SU-DHL-6 (cell line): Measurements from ENCODE around the gene PRPF38A.

Experiments
- H2AFZ ChIP-seq: fragments of 200-600 bp; sonication (generic); 2 replicates; pipeline ENCODE4 v1.6.1; 2014; ENCODE audit warnings: low read depth, mild to moderate bottlenecking, moderate library complexity, mixed read lengths, antibody characterized with exemption, low read length; ENCODE audit not compliant: severe bottlenecking
- H3F3A ChIP-seq: fragments of 200-600 bp; shearing (Covaris generic); 2 replicates; pipeline ENCODE4 v1.6.0; 2016; ENCODE audit warnings: antibody characterized with exemption, mild to moderate bottlenecking; ENCODE audit not compliant: insufficient read depth
- H3K27ac ChIP-seq: fragments of 200-600 bp; sonication (generic); 2 replicates; pipeline ENCODE4 v1.5.1; 2016; ENCODE audit warnings: low read depth, mild to moderate bottlenecking, low read length, moderate library complexity, mixed read lengths
- H3K27me3 ChIP-seq: fragments of 200-600 bp; sonication (generic), shearing (Covaris generic); 2 replicates; pipeline ENCODE4 v1.6.0; 2014; ENCODE audit warnings: mild to moderate bottlenecking, low read length
- H3K36me3 ChIP-seq: fragments of 200-600 bp; sonication (generic); 2 replicates; pipeline ENCODE4 v1.6.1; 2014; ENCODE audit warnings: mild to moderate bottlenecking, low read length, mixed read lengths
- H3K4me2 ChIP-seq: fragments of 300-600, 200-600 bp; shearing (Covaris generic), sonication (generic); 2 replicates; pipeline ENCODE4 v1.6.0; 2014; ENCODE audit warnings: low read length, low read depth, mild to moderate bottlenecking; ENCODE audit not compliant: poor library complexity, severe bottlenecking
- H3K4me3 ChIP-seq: fragments of 200-600 bp; sonication (generic); 2 replicates; pipeline ENCODE4 v1.5.1; 2014; ENCODE audit warnings: antibody characterized with exemption, low read length, mild to moderate bottlenecking, mixed read lengths; ENCODE audit not compliant: insufficient read depth, poor library complexity, severe bottlenecking
- H3K79me2 ChIP-seq: fragments of 200-600 bp; sonication (generic); 2 replicates; pipeline ENCODE4 v1.6.1; 2014; ENCODE audit warnings: mild to moderate bottlenecking, low read length, moderate library complexity; ENCODE audit not compliant: insufficient read depth
- H3K9ac ChIP-seq: fragments of 200-600 bp; sonication (generic); 2 replicates; pipeline ENCODE4 v1.7.0; 2014; ENCODE audit warnings: mild to moderate bottlenecking, low read length
- H3K9me2 ChIP-seq: fragments of 200-600 bp; sonication (generic); replicated peaks from 2 replicates; pipeline ENCODE4 v1.6.1; 2014; ENCODE audit warnings: low read length; ENCODE audit not compliant: insufficient read depth
- H3K9me3 ChIP-seq: fragments of 200-600 bp; sonication (generic); 2 replicates; pipeline ENCODE4 v1.6.1; 2014; ENCODE audit warnings: low read length, mixed read lengths; ENCODE audit not compliant: insufficient read depth
- H4K20me1 ChIP-seq: fragments of 200-600 bp; sonication (generic); 2 replicates; pipeline ENCODE4 v1.6.1; 2014; ENCODE audit warnings: low read depth, mild to moderate bottlenecking, antibody characterized with exemption, low read length, moderate library complexity, mixed read lengths
- CTCF ChIP-seq: fragments of 200-600 bp; sonication (generic); IDR thresholded peaks from one replicate; pipeline ENCODE4 v1.5.1; 2017; ENCODE audit warnings: antibody characterized with exemption, mild to moderate bottlenecking, low read length, moderate library complexity; ENCODE audit not compliant: insufficient read depth, poor library complexity, severe bottlenecking
- EZH2phosphoT487 ChIP-seq: fragments of 200-600 bp; sonication (generic), shearing (Covaris generic); conservative IDR thresholded peaks from 2 replicates; pipeline ENCODE4 v1.6.1; 2018; ENCODE audit warnings: mild to moderate bottlenecking, antibody characterized with exemption, low read length, moderate library complexity, mixed read lengths

Gene PRPF38A

GRCh38 chr1:52469108-52469507 is 64.7 kb downstream of the PRPF38A start:
- H3K9ac ChIP-seq = no peak overlapping the region
- TF ChIP-seq CTCF (no peak), EZH2phosphoT487 (no peak)
- no peaks in the 10 kb centered on the region for H3K9me3 ChIP-seq
- H3F3A ChIP-seq = no peaks in the 10 kb centered on the region
- H3K27me3 ChIP-seq = no peaks in the 10 kb centered on the region
- peaks cover 11% of the 10 kb centered on the region; the same call in 1 of the 2 replicates for H3K36me3 ChIP-seq
- H3K79me2 ChIP-seq = no peaks in the 10 kb centered on the region
- H3K9me2 ChIP-seq = no peaks in the 10 kb centered on the region
- no peak overlapping the region for H3K27ac ChIP-seq
- H3K4me3 ChIP-seq = no peak overlapping the region
- no peaks in the 10 kb centered on the region for H4K20me1 ChIP-seq
- H3K4me2 ChIP-seq = no peak overlapping the region
- H2AFZ ChIP-seq = no peak overlapping the region
